ENCODE data around the gene ELOA. TPM values are rescaled to one million over a fixed set of nuclear protein-coding genes. Genes with fewer than 3 reads are reported as not detected.
A peak's percentile ranks its signal among the peaks of the same experiment; 100 is the strongest.
"Not testable (repeated sequence)": the region's sequence is repeated elsewhere in the genome, so short reads cannot be mapped to it uniquely, and the experiment has no call there.

Gene ELOA
- total RNA-seq, 4 donors from 2014 or later = 9.7 to 35.7 (median 22.6) TPM

DNA sequence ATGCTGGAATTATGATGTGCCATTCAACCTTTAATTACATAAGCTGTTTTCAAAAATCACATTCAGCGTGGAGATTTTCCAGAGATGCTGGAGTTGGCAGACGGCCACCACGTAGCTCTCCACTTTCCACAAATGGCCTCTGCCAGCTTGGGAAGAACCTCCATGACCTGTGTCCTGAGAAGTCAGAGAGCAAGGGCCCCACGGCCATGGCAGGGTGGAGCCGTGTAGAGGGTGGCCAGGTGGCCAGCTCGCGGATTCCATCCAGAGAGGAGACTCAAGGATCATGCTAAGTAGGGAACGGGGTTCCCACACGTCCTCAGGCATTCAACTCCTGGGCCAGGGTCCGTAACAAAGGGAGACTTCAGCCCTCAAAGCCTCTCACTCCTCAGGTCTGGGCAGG, 58.6 kb downstream of the ELOA start:
- peaks cover 0 to 9% of the 10 kb centered on the region in 2 donors for H3K4me1 ChIP-seq
- H3K27ac ChIP-seq = peak overlapping the region in 1 of 2 donors; percentile 88
- H3K9me3 ChIP-seq = no peaks in the 10 kb centered on the region
- no peaks in the 10 kb centered on the region for H3K27me3 ChIP-seq
- intact Hi-C loops (cut with DNase I; ENCODE audit: low total_unique reads) = no loop called here
- DNase-seq = no peak
- TF ChIP-seq POLR2A (IDR thresholded peaks at IDR 0.05) = no peak
- TF ChIP-seq, protein P1, sequence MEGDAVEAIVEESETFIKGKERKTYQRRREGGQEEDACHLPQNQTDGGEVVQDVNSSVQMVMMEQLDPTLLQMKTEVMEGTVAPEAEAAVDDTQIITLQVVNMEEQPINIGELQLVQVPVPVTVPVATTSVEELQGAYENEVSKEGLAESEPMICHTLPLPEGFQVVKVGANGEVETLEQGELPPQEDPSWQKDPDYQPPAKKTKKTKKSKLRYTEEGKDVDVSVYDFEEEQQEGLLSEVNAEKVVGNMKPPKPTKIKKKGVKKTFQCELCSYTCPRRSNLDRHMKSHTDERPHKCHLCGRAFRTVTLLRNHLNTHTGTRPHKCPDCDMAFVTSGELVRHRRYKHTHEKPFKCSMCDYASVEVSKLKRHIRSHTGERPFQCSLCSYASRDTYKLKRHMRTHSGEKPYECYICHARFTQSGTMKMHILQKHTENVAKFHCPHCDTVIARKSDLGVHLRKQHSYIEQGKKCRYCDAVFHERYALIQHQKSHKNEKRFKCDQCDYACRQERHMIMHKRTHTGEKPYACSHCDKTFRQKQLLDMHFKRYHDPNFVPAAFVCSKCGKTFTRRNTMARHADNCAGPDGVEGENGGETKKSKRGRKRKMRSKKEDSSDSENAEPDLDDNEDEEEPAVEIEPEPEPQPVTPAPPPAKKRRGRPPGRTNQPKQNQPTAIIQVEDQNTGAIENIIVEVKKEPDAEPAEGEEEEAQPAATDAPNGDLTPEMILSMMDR (IDR thresholded peaks at IDR 0.05) = no peak
- H3K4me3 ChIP-seq = no peak overlapping the region
- no peaks in the 10 kb centered on the region for H3K36me3 ChIP-seq

- H3K4me1 ChIP-seq; H3K9me3 ChIP-seq; H3K4me3 ChIP-seq; DNase-seq; H3K36me3 ChIP-seq; H3K27me3 ChIP-seq; intact Hi-C loops (cut with DNase I; ENCODE audit: low total_unique reads); H3K27ac ChIP-seq: not testable (repeated sequence)
Observed at GRCh38 chr1:23802809-23803342, 59.6 kb downstream of the ELOA start.

DNA sequence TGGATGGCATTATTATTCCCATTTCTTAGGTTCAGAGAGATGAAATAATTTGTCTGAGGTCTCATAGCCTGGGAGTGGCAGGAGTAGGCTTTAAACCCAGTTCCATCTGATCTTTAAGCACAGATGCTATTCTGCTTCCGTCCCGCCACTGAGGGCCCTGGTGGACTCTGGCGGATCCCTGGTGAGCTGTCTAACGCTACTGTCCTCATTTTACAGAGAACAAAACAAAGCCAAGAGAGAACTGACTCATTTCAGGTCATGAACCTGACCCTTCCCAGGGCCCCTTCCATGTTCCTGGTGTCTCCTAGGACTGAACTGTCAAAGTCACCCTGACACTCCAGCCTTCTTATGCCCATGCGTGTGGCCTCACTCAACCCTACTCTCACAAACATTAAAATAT, 60.4 kb downstream of the ELOA start:
- TF ChIP-seq, protein P1 (IDR thresholded peaks at IDR 0.05) = no peak
- TF ChIP-seq POLR2A (IDR thresholded peaks at IDR 0.05) = no peak

GRCh38 chr1:23804183-23804835, 61.0 kb downstream of the ELOA start:
- H3K4me3 ChIP-seq = no peak overlapping the region
- H3K27ac ChIP-seq = no peak overlapping the region
- DNase-seq = no peak
- H3K9me3 ChIP-seq = no peaks in the 10 kb centered on the region
- TF ChIP-seq POLR2A (IDR thresholded peaks at IDR 0.05) = no peak
- TF ChIP-seq, protein P1 (IDR thresholded peaks at IDR 0.05) = no peak
- H3K36me3 ChIP-seq = no peaks in the 10 kb centered on the region
- H3K4me1 ChIP-seq = peaks cover 0 to 9% of the 10 kb centered on the region in 2 donors
- intact Hi-C loops (cut with DNase I; ENCODE audit: low total_unique reads) = no loop called here
- H3K27me3 ChIP-seq = no peaks in the 10 kb centered on the region

More for the DNA sequence above, 60.4 kb downstream of the ELOA start:
- Histone ChIP-seq H3K9me3 (no peaks in the 10 kb centered on the region), H3K4me3 (no peak overlapping the region), H3K4me1 (peaks cover 0 to 9% of the 10 kb centered on the region in 2 donors), H3K36me3 (no peaks in the 10 kb centered on the region), H3K27me3 (no peaks in the 10 kb centered on the region), H3K27ac (no peak overlapping the region)
- intact Hi-C loops (cut with DNase I; ENCODE audit: low total_unique reads) = no loop called here
- DNase-seq = no peak

GRCh38 chr1:23805025-23805424, 61.8 kb downstream of the ELOA start:
- H3K27me3 ChIP-seq = no peaks in the 10 kb centered on the region
- no peak for TF ChIP-seq POLR2A (IDR thresholded peaks at IDR 0.05)
- TF ChIP-seq, protein P1 (IDR thresholded peaks at IDR 0.05) = no peak
- no peak for DNase-seq
- no peak overlapping the region for H3K4me3 ChIP-seq
- peaks cover 0 to 5% of the 10 kb centered on the region in 2 donors for H3K4me1 ChIP-seq
- intact Hi-C loops (cut with DNase I; ENCODE audit: low total_unique reads) = no loop called here
- no peaks in the 10 kb centered on the region for H3K36me3 ChIP-seq
- H3K27ac ChIP-seq = no peak overlapping the region
- no peaks in the 10 kb centered on the region for H3K9me3 ChIP-seq
